GM19238 (cell line): ENCODE results near the gene CFAP251.
"Not testable (repeated sequence)": the region's sequence is repeated elsewhere in the genome, so short reads cannot be mapped to it uniquely, and the experiment has no call there.

Experiments
- DNase-seq: peaks from one replicate; pipeline ENCODE4 v3.0.0; 2011; ENCODE audit warnings: low spot score; ENCODE audit not compliant: insufficient read length

Gene CFAP251

DNA sequence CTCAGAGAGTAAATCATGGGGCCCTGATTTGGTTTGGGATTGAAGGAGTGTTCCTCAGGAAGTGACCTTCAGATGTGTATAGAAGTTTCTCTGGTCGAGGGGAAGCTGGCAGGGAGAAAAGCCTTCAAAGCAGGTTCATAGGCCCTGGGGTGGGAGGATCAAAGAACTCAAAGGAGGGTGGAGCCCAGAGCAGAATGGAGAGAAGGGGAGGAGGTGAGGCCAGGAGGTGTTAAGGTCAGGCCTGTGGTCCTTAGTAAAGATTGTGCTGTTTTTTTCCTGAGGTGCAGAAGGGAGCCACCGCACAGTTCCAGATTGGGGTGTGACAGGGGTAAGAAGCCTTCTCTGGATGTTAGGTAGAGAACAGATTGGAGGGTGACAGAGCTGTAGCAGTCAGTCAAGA, 9.7 kb upstream of the CFAP251 start:
- no peak for DNase-seq

DNA sequence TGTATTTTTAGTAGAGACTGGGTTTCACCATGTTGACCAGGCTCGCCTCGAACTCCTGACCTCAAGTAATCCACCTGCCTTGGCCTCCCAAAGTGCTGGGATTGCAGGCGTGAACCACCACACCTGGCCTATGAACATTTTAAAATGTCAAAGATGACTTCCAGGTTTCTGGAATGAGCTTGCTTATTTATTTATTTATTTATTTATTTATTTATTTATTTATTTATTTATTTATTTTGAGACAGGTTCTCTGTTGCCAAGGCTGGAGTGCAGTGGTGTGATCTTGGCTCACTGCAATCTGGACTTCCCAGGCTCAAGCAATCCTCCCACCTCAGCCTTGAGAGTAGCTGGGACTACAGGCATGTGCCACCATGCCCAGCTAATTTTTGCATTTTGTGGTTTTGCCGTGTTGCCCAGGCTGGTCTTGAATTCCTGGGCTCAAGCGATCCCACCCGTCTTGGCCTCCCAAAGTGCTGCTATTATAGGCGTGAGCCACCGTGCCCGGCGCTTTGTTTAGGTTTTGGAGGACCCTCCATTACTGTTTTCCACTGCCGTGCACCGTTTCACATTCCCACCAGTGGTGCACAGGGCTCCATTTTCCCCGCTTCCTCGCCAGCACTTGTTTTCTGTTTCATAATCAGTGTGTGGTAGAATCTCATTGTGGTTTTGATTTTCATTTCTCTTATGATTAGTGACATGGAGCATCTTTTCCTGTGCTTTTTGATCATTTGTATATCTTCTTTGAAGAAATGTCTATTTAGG, 6.4 kb upstream of the CFAP251 start:
- no peak for DNase-seq

DNA sequence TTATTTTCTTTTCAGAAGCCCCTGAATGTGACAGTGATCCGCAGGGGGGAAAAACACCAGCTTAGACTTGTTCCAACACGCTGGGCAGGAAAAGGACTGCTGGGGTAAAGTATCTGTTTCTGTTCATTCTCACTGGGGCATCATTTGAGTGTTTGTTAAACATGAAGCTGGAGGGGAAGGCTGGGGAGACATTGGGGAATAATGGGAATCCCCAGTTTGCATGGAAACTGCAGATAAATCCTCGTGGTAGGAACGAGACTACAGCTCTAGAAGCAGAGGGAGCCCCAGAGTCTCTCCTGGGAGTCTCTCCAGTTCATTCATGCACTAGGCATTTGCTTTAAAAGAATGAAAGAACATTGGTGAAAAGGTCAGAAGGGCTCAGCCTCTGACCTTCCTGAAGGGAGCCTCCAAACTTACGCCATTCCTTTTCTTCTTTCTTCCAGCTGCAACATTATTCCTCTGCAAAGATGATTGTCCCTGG, 2.5 kb upstream of the CFAP251 start:
- no peak for DNase-seq

DNA sequence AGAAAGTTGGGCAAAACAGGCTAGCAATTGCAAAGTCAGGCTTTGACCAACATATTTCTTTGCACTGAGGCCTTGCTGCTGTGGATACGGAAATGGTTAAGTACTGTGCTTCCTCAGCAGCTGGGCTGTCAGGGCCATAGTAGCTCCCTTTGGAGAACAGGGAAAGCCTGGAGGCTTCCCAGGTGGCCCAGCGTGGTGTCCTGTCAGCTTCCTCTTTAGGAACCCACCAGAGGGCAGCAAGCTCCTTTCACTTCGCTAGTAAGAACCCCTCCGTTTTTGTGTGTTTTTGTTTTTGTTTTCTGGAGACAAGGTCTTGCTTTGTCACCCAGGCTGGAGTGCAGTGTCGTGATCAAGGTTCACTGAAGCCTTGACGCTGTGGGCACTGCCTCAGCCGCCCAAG, 1.7 kb upstream of the CFAP251 start:
- no peak for DNase-seq

DNA sequence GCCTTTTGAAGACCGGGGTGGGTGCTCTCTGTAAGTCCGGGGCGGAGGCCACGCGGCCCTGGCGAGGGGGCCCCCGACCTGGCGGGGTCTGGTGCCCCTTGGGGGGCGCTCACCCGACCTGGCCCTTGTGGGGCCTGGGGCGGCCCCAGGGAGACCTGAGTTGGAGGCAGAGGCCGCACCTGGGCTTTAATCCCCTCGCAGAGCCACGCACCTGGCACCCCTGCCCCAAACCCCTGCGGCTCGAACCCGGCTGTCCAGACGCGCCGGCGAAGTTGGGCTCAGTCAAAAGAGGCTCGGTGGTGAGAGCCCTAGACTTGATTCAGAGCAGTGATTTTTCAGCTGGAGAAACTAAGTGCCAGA, 267 bp downstream of the CFAP251 start:
- no peak for DNase-seq

DNA sequence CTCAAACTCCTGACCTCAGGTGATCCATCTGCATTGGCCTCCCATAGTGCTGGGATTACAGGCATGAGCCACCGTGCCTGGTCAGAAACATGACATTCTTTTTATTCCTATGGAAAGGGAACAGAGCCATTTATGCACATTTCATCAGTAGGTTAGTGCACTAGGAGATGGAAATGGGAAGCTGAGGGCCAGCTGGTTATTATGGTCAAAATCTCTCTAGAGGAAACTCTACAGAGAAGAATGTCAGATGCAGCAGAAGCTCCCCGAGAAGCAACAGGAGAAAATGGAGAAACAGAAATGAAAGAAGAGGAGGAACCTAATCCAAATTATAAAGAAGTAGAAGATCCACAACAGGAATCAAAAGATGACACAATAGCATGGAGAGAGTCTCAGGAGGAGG, 2.7 kb downstream of the CFAP251 start:
- no peak for DNase-seq

DNA sequence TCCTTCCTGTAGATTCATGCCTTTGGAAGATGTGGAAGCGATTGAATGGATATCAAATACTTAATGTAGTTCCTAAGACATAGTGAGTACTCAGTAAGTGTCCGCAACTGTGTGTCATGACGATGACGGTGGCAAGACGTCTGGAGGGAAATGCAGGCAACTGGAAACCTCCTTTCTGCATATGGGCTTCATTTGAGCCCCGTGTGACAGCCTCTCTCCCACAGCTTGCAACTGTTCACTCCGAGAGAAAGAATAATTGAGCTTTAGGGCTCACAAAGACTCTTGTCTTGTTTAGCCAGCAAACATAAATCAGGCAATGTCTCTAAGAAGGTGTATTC, 6.9 kb downstream of the CFAP251 start:
- no peak for DNase-seq

DNA sequence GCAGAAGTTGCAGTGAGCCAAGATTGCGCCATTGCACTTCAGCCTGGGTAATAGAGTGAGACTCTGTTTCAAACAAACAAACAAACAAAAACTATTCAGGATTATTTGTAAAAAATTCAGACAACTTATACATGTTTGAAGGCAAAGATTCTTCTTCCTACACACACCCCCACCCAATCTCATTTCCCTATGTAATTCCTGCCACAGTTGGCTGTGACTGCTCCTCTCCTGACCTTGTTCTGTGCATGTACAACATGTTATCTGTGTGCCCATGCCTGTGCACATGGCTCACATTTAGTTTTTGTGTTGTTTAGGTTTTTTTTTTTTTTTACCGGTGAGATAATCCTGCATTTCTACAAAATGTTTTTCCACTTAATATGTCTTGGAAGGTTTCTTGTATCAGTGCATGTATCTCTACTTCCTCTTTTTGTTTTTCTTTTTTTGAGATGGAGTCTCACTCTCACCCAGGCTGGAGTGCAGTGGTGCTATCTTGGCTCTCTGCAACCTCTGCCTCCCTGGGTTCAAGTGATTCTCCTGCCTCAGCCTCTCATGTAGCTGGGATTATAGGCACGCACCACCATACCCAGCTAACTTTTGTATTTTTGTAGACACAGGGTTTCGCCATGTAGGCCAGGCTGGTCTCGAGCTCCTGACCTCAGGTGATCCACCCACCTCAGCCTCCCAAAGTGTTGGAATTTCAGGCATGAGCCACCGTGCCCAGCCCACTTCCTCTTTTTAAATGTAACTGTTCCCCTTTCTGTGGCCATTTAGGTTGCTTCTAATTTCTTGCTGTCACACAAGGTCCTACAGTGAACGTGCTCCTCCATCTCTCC, 8.7 kb downstream of the CFAP251 start:
- DNase-seq, result no peak

DNA sequence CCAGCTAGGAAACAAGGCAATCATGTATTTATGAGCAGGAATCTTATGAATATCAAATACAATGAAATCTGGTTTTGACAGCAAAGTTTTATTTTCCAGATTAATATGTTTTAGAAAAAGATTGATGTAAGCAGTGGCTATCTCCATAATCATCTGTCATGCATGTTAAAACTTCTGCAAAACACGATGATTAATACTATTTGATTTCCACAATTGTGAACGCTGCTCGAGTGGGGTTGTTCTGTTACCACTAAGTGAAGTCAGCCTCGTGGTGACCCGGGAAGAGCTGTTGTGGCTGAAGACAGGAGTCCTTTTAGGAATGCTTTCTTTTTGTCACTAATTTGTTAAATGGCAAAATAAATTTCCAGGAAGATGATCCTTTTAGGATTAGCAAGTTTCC, 9.4 kb downstream of the CFAP251 start:
- no peak for DNase-seq

DNA sequence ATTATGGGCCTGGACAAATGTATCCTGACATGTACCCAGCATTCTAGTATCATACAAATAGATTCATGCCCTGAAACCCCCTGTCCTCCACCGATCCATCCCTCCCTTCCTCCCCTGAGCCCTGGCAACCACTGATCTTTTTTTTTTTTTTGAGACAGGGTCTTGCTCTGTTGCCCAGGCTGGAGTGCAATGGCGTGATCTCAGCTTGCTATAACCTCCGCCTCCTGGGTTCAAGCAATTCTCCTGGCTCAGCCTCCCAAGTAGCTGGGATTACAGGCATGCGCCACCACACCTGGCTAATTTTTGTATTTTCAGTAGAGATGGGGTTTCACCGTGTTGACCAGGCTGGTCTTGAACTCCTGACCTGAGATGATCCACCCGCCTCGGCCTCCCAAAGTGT, 11.2 kb downstream of the CFAP251 start:
- DNase-seq, result not testable (repeated sequence)

DNA sequence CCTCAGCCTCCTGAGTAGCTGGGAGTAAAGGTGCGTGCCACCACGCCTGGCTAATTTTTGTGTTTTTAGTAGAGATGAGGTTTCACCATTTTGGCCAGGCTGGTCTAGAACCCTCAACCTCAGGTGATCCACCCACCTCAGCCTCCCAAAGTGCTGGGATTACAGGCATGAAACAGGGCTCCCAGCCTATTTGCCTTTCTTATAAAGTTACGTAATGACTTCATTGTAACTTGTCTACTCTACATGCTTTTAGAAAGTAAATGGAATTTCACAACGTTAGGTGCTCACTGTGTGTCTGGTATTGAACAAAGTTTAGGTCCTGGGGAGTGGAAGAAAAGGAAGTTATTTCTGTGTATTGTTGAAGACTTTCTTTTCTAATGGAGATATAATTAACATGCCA, 12.5 kb downstream of the CFAP251 start:
- DNase-seq, result no peak

DNA sequence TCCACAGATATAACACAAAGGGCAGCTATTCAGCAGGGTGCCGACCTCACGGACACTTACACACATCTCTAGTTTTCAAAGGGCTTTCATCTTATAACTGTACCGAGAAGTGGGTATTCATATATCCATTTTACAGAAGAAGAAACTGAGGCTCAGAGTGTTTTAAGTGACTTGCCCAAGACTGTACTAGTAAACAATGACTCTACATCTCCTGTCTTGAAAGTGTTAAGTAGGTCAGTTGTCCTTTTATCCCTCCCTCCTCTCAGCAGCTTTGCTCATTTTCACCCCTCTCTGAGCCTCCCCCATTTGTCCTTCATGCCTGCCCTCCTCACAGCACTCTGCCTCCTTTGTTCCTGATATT, 13.8 kb downstream of the CFAP251 start:
- no peak for DNase-seq

DNA sequence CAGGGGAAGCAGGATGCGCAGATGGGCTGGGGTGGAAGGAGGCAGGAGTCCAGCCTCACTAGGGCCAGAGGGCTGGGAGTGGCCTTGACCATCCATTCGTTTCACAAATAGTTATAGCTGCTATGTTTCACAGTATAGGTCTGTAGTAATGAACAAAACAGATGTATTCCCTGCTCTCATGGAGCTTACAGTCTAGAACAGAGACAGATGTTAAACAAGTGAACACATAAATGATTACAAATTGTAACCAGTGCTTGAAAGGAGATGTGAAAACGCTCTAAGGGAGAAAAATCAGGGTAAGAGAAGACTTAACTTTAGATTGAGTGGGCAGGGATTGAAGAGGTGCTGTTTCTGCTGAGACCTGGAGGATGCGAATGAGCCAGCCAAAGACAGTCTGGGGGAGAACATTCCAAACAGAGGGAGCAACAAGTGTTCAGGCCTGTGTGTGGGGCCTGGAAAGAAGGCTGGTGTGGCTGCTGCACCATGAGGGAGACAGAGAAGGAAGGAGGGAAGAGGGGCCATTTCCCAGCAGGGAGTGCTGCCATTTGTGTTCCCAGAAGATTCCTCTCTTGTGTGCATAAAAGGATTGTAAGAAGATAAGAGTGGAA, 14.6 kb downstream of the CFAP251 start:
- DNase-seq, result no peak

DNA sequence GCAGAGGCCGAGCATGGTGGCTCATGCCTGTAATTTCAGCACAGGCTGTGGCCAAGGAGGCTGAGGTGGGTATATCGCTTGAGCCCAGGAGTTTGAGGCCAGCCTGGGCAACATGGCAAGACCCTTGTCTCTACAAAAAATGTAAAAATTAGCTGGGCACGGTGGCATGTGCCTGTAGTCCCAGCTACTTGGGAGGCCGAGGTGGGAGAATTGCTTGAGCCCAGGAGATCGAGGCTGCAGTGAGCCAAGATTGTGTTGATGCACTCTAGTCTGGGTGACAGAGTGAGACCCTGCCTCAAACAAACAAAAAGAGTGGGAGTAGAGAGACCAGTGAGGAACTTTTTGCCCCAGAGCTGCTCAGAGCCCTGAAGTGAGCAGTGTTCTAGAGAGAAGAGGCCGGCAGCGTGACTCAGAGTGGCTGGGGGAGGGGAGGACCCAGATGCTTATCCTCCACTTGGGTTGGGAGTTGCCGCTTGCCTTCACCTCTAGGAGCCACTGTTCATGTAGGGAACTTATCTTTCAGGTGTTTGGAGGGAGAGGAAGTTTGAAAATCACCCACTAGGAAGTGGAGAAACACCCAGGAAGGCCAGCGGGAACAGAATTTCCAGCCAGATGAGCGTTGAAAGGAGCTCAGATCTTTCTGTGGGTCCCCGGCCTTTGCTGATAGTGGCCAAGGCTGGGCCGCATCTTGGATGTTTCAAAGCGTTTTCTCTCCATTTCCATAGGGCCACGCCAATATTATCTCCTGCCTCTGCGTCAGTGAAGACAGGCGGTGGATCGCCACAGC, 15.3 kb downstream of the CFAP251 start:
- DNase-seq, result no peak

DNA sequence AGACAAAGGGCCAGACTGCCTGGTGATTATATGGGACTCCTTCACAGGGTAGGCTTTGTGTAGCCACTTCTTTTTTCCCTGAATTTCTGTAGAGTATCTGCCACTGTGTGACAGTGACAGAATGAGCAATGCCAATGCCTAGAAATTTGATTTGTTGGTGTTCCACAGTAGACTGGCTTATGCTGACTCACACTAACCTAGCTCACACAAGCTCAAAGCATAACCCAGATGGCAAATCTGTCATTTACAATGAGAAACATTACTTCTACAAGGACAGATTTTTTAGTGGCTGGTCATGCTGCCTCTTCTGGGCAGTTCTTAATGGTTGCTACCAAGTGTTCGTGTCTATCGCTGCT, 15.9 kb downstream of the CFAP251 start:
- DNase-seq, result no peak

DNA sequence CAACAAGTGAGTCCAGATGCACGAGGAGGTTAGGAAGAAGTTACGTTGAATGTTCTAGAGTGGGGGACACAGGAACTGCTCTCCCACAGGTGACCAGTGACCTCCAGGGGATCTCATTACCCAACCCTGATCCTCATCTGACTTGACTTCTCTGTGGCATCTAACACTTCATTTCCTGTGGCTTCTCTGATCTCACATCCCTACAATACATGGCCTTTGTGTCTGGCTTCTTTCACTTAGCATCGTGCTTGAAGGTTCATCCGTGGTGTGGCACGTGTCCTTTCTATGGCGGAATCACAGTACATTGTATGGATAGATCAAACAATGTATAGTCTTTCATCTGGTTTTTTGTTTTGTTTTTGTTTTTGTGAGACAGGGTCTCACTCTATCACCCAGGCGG, 19.3 kb downstream of the CFAP251 start:
- DNase-seq, result no peak

DNA sequence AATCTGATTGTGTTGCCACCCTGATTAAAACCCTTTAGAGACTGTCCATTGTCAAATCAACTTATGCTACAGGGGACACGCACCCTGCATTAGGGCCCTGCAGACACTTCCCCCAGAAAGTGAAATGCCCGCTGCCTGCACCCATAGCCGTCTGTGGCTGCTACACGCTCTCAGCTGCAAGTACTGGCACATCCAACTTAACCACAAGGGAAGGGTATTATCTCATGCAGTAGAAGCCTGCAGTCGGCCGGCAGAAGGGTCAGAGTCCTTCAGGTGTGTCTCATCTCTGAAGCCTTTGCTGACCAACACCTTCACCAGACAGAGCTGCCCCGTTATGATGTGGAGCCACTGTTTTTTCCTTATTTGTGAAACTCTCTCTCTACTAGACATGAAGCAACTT, 20.8 kb downstream of the CFAP251 start:
- no peak for DNase-seq

DNA sequence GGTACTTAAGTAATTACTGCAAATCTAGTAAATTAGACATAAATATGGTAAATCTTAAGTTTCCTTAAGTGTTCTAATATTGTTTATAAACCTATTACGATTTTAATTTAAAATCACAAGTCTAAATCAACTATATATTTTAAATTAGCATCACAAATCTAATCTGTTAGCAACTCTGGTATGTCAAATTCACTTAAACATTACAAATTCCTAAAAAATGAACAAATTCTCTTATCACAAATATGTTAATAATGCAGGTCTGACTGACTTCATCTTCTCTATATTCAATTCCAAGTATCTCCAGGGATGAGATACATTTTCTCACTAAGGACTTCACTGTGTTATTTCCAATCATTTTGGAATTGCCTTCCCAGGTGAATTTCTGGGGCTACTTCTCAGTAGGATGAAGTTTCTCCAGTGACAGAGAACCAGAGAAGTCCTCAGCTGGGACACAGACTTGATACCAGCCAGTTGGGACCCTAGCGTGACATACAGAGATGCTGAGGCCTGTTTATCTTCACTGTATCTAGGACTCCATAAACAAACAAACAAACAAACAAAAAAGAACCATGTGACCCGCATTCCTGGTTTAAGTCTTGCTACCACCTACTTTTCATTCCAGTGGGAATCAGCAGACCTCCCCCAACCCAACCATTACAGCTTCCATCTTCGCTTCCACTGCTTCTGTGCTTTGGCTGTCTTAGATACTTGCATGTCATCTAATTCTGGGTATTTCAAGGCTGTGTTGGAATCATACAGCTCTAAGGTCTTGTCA, 21.8 kb downstream of the CFAP251 start:
- DNase-seq, result no peak

DNA sequence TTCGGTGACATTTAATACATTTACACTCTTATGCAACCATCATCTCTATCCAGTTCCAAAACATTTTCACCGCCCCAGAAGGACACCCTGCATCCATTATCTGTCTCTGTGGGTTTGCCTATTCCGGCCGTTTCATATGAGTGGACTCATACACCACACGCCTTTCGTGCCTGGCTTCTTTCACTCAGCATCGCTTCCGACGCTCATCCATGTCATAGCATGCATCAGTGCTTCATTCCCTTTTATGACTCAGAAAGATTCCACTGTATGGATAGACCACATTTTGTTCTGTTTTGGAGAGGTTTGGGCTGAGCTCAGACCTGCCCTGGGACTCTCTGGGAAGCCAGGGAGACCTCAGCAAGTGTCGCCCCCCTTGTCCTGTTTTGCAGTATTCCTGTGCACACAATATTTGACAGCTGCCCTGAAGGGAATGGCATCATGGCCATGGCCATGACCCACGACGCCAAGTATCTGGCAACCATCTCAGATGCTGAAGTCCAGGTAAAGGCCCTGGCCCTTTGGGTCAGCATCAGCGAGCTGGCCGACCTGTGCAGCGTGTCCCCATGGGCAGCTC, 23.8 kb downstream of the CFAP251 start:
- DNase-seq, result no peak

DNA sequence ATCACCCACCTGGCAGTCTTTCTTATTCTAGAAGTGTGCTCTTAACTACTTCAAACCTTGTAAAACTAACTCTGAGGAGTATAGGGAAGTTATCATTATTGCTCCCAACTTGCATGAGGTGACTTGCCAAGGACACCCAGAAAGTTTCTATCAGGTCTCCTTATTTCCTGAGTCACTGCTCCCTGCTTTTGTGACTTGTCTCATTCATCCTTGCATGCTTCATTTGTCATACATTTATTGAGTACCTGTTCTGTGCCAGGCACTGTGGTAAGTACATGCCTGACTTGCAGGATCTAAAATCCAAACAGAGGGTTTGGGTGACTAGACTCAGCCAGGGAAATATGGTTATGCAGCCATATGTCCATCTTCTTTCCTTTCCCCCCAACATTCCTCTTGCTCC, 25.5 kb downstream of the CFAP251 start:
- no peak for DNase-seq
